Osteoblast (primary cell): ENCODE data around the gene LRRC63. TPM values are rescaled to one million over a fixed set of nuclear protein-coding genes. Genes with fewer than 3 reads are reported as not detected.

Experiments
- DNase-seq: peaks from one replicate; pipeline ENCODE4 v3.0.0; 2011; ENCODE audit warnings: low spot score, mixed read lengths; ENCODE audit not compliant: insufficient read length; ENCODE audit errors: missing footprints
- H2AFZ ChIP-seq: 2 replicates; pipeline ENCODE4 v1.6.0; 2011; ENCODE audit warnings: mild to moderate bottlenecking, low read length
- H3K27ac ChIP-seq: 2 replicates; pipeline ENCODE4 v1.5.1; 2011; ENCODE audit warnings: mild to moderate bottlenecking, low read depth, low read length, moderate library complexity
- H3K27me3 ChIP-seq: 2 replicates; pipeline ENCODE4 v1.6.0; 2012; ENCODE audit warnings: mild to moderate bottlenecking, control low read depth, inconsistent platforms, low read length, moderate library complexity; ENCODE audit not compliant: insufficient read depth
- H3K36me3 ChIP-seq: 2 replicates; pipeline ENCODE4 v1.5.1; 2011; ENCODE audit warnings: mild to moderate bottlenecking, low read length, control low read depth, moderate library complexity; ENCODE audit not compliant: insufficient read depth
- H3K4me1 ChIP-seq: 2 replicates; pipeline ENCODE4 v1.5.1; 2011; ENCODE audit warnings: mild to moderate bottlenecking, low read length, control low read depth, moderate library complexity; ENCODE audit not compliant: insufficient read depth
- H3K4me2 ChIP-seq: 2 replicates; pipeline ENCODE4 v1.6.0; 2011; ENCODE audit warnings: mild to moderate bottlenecking, low read length; ENCODE audit not compliant: insufficient read depth
- H3K4me3 ChIP-seq: fragments of 200-600 bp; sonication (generic); 3 replicates; pipeline ENCODE4 v1.5.1; 2012; ENCODE audit warnings: mild to moderate bottlenecking, low read length, inconsistent platforms; ENCODE audit not compliant: insufficient read depth
- H3K79me2 ChIP-seq: 2 replicates; pipeline ENCODE4 v1.6.0; 2012; ENCODE audit warnings: mild to moderate bottlenecking, low read length, control low read depth, inconsistent platforms; ENCODE audit not compliant: insufficient read depth
- H3K9me3 ChIP-seq: 2 replicates; pipeline ENCODE4 v1.5.1; 2011; ENCODE audit warnings: low read depth, low read length, control low read depth
- H4K20me1 ChIP-seq: 2 replicates; pipeline ENCODE4 v1.6.0; 2012; ENCODE audit warnings: mild to moderate bottlenecking, low read length, control low read depth; ENCODE audit not compliant: insufficient read depth
- total RNA-seq: library from RNA; depleted of rRNA; stranded (reverse); fragments of >200 nt; gene quantifications from 2 replicates; pipeline ENCODE4 v1.2.3, GENCODE V29; 2012
- TF ChIP-seq, protein P1 (sequence below): IDR thresholded peaks from 2 replicates; pipeline ENCODE4 v1.5.1; 2011; ENCODE audit warnings: mild to moderate bottlenecking, low read depth, low read length, moderate library complexity; ENCODE audit errors: extremely low read depth

Gene LRRC63
- total RNA-seq, 1 donor: not detected

DNA sequence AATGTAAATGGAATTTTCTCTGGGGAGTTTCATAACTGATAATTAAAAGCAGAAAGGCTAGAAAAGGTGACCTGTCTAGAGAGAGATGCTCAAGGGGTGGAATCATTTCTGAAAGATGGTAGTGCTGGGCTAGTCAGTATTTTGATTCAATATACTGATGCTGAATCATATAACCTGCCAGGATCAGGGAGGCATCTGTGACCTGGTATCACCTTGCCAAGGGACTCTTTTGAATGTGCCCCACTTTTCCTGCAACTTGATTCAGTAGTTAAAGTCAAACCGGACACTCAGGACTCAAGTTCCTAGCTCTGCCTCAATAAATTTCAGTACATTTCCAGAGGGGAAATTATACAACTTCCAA, 45.5 kb upstream of the LRRC63 start:
- peaks cover 16% of the 10 kb centered on the region for H3K27me3 ChIP-seq

DNA sequence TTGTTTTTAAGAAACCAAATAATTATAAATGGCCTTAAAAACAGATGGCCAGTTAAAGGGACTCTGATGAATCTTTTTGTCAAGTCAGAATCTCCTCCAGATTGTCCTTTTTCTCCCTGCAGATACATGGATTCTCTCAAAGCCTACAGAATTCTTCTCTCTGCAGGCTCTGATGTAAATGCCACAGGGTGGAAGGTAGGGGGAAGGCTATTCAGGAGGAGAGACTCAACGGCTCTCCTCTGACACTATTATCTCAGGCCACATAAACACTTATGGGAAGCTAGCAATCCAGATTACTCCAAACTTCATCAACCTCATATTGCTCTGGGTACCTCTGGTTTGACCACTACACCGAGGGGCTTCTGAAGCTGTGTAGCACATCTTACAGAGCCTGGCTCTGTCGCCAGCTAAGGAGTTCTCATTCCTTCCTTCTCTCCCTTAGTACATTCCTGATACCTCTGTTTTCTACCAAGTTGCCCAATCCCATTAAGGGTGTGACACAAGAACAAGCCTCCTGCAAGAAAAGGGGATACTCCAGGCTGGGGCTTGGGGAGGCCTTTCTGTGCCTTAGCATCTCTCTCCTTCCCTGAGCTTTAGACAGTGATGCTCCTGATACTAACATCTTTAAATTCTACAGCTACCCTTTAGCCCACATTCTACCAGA, 44.6 kb upstream of the LRRC63 start:
- Histone ChIP-seq H3K4me1 (no peaks in the 10 kb centered on the region), H3K27me3 (peaks cover 16% of the 10 kb centered on the region), H3K27ac (no peak overlapping the region), H3K4me2 (no peak overlapping the region), H4K20me1 (no peaks in the 10 kb centered on the region), H2AFZ (no peak overlapping the region), H3K4me3 (no peak overlapping the region), H3K36me3 (no peaks in the 10 kb centered on the region), H3K9me3 (no peaks in the 10 kb centered on the region), H3K79me2 (no peaks in the 10 kb centered on the region)
- TF ChIP-seq, protein P1, sequence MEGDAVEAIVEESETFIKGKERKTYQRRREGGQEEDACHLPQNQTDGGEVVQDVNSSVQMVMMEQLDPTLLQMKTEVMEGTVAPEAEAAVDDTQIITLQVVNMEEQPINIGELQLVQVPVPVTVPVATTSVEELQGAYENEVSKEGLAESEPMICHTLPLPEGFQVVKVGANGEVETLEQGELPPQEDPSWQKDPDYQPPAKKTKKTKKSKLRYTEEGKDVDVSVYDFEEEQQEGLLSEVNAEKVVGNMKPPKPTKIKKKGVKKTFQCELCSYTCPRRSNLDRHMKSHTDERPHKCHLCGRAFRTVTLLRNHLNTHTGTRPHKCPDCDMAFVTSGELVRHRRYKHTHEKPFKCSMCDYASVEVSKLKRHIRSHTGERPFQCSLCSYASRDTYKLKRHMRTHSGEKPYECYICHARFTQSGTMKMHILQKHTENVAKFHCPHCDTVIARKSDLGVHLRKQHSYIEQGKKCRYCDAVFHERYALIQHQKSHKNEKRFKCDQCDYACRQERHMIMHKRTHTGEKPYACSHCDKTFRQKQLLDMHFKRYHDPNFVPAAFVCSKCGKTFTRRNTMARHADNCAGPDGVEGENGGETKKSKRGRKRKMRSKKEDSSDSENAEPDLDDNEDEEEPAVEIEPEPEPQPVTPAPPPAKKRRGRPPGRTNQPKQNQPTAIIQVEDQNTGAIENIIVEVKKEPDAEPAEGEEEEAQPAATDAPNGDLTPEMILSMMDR: no peak
- DNase-seq: no peak

More for the DNA sequence above, 45.5 kb upstream of the LRRC63 start:
- no peaks in the 10 kb centered on the region for H3K4me1 ChIP-seq
- no peaks in the 10 kb centered on the region for H4K20me1 ChIP-seq
- TF ChIP-seq, protein P1: no peak
- no peak overlapping the region for H3K27ac ChIP-seq
- H3K79me2 ChIP-seq: no peaks in the 10 kb centered on the region
- no peaks in the 10 kb centered on the region for H3K36me3 ChIP-seq
- no peak overlapping the region for H3K4me2 ChIP-seq
- H3K4me3 ChIP-seq: no peak overlapping the region
- H3K9me3 ChIP-seq: no peaks in the 10 kb centered on the region
- H2AFZ ChIP-seq: no peak overlapping the region
- no peak for DNase-seq

DNA sequence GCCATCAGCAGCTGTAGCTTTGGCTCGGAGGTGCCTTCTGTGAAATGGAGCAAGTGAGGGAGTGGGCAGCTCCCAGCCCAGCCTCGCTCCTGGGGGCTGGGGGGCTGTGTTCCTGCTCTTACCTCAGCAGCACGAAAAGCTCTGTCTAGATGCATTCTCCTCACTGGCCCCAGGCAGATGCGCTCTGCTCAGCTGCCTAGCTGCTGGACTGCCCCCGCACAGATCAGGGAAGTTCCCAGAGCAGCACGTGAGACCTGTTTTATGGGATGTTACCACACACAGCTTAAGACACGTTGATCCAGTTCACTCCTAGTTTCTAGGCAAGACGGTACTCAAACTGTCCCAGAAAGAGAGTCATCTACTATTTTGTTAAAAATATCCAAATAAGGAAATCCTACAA, 43.4 kb upstream of the LRRC63 start:
- Histone ChIP-seq H3K27me3 (peaks cover 16% of the 10 kb centered on the region), H3K27ac (no peak overlapping the region), H3K4me2 (no peak overlapping the region), H3K4me1 (no peaks in the 10 kb centered on the region), H4K20me1 (no peaks in the 10 kb centered on the region), H3K9me3 (no peaks in the 10 kb centered on the region), H3K4me3 (no peak overlapping the region), H3K79me2 (no peaks in the 10 kb centered on the region), H2AFZ (no peak overlapping the region), H3K36me3 (no peaks in the 10 kb centered on the region)
- no peak for DNase-seq
- TF ChIP-seq, protein P1: no peak

DNA sequence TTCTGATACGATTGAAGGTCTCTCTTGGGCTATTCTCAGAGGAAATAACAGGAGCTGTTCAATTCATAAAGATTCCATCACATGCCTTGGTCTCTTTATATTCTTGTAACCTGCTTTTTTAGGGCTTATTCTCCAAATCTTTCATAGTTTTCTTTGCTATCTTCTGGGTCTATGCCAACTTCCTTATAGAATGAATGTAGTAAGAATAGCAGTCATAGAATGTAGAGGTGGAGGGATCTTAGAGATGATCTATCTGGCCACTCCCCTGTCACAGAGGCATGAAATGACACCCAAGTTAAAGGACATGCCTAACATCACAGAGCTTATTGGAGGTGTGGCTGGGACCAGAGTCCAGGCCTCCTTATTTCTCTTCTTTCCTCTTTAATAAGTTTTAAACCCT, 42.9 kb upstream of the LRRC63 start:
- no peak for DNase-seq
- no peak overlapping the region for H3K4me2 ChIP-seq
- TF ChIP-seq, protein P1: no peak

More for the DNA sequence above, 42.9 kb upstream of the LRRC63 start:
- no peaks in the 10 kb centered on the region for H3K36me3 ChIP-seq
- H3K79me2 ChIP-seq: no peaks in the 10 kb centered on the region
- H3K4me1 ChIP-seq: no peaks in the 10 kb centered on the region
- H3K27me3 ChIP-seq: peaks cover 16% of the 10 kb centered on the region
- H4K20me1 ChIP-seq: no peaks in the 10 kb centered on the region
- H2AFZ ChIP-seq: no peak overlapping the region
- H3K9me3 ChIP-seq: no peaks in the 10 kb centered on the region
- H3K27ac ChIP-seq: no peak overlapping the region
- no peak overlapping the region for H3K4me3 ChIP-seq
